Adrenal gland (tissue), 5 donors: ENCODE measurements around the gene CAMSAP2.

Source experiments
- CTCF ChIP-seq, 6 experiments: fragments of 450-650 bp in 4 of 6; fragments of 200-600 bp in 2 of 6; sonication (generic) in 1 of 6; IDR thresholded peaks; 1 replicate in 5 of 6; 2 replicates in 1 of 6; pipeline versions ENCODE4 v1.5.1 to v1.8.0; 2016 to 2021; ENCODE audit warnings: antibody characterized with exemption in 6 of 6, mild to moderate bottlenecking in 2 of 6, moderate library complexity in 1 of 6
- POLR2A ChIP-seq, 2 donors: fragments of 450-650 bp; IDR thresholded peaks; one replicate each; pipeline ENCODE4 v1.6.1; 2017; ENCODE audit warnings: antibody characterized with exemption in 2 of 2, mild to moderate bottlenecking in 2 of 2, moderate library complexity in 1 of 2
- donor health status: DM: no; HTN: no; CAD: no.

- TF ChIP-seq POLR2A (IDR thresholded peaks at IDR 0.05) (no peak), CTCF (IDR thresholded peaks at IDR 0.05) (no peak)
These were observed 149.7 kb downstream of the CAMSAP2 start for GRCh38 chr1:200888349-200888838.
